IMR-90 (cell line): ENCODE measurements around the gene AFF2. TPM values are rescaled to one million over a fixed set of nuclear protein-coding genes. Genes with fewer than 3 reads are reported as not detected.

ENCODE experiments used
- ATAC-seq: fragments of 200-7000 bp; cut with Tn5 transposase; 2 replicates; pipeline ENCODE4 v1.9.1; 2020; ENCODE audit warnings: low read depth, mild to moderate bottlenecking, moderate library complexity
- BruUV-seq: library from RNA; stranded (reverse); fragments of 400-500 nt; replicated peaks from 2 replicates; lab custom pipeline; 2021; lab: Mats Ljungman, UMichigan
- CTCF ChIA-PET: fragments of 300-600 bp; formaldehyde crosslinking; extraction: SDS; loops from one replicate; lab custom pipeline; 2021; ENCODE audit warnings: antibody characterized with exemption; lab: Yijun Ruan, JAX
- POLR2A ChIA-PET: fragments of 300-600 bp; sonication (Branson Sonifier 250); formaldehyde crosslinking; loops from one replicate; lab custom pipeline; 2022; ENCODE audit warnings: antibody characterized with exemption; ENCODE audit not compliant: unreplicated experiment; lab: Charles Lee
- DNase-seq: peaks from one replicate; pipeline ENCODE4 v3.0.0; 2013
- H2AFZ ChIP-seq: replicated peaks from 2 replicates; pipeline ENCODE3; 2013; ENCODE audit warnings: low read length, mild to moderate bottlenecking; ENCODE audit not compliant: poor library complexity
- H2AK5ac ChIP-seq: 2 replicates; pipeline ENCODE4 v1.6.1; 2013; ENCODE audit warnings: low read depth, low read length, inconsistent platforms
- H2AK9ac ChIP-seq: replicated peaks from 2 replicates; pipeline ENCODE3; 2013; ENCODE audit warnings: mild to moderate bottlenecking, low read depth, low read length, moderate library complexity; ENCODE audit not compliant: poor library complexity
- H2BK120ac ChIP-seq: 2 replicates; pipeline ENCODE4 v1.6.1; 2013; ENCODE audit warnings: low read depth, low read length, inconsistent platforms
- H2BK15ac ChIP-seq: 3 replicates; pipeline ENCODE4 v1.6.1; 2013; ENCODE audit warnings: low read depth, low read length, inconsistent platforms
- H2BK20ac ChIP-seq: 2 replicates; pipeline ENCODE4 v1.6.1; 2013; ENCODE audit warnings: low read depth, mild to moderate bottlenecking, inconsistent platforms, low read length, moderate library complexity
- H2BK5ac ChIP-seq: 2 replicates; pipeline ENCODE4 v1.6.1; 2013; ENCODE audit warnings: mild to moderate bottlenecking, low read depth, low read length, inconsistent platforms; ENCODE audit not compliant: poor library complexity, severe bottlenecking
- H3K14ac ChIP-seq: replicated peaks from 2 replicates; pipeline ENCODE4 v1.6.1; 2013; ENCODE audit warnings: low read depth, low read length, inconsistent platforms
- H3K18ac ChIP-seq: 2 replicates; pipeline ENCODE4 v1.6.1; 2013; ENCODE audit warnings: low read depth, low read length, control low read depth
- H3K23ac ChIP-seq: 2 replicates; pipeline ENCODE4 v1.6.1; 2013; ENCODE audit warnings: low read depth, low read length, inconsistent platforms
- H3K27ac ChIP-seq: 2 replicates; pipeline ENCODE4 v1.5.1; 2013; ENCODE audit warnings: mild to moderate bottlenecking, control low read depth, low read length; ENCODE audit not compliant: insufficient read depth
- H3K27me3 ChIP-seq: 2 replicates; pipeline ENCODE4 v1.6.1; 2013; ENCODE audit warnings: low read length; ENCODE audit not compliant: control insufficient read depth, insufficient read depth
- H3K36me3 ChIP-seq: 2 replicates; pipeline ENCODE4 v1.6.1; 2013; ENCODE audit warnings: low read length, mixed read lengths; ENCODE audit not compliant: control insufficient read depth, insufficient read depth
- H3K4ac ChIP-seq: 2 replicates; pipeline ENCODE4 v1.6.1; 2013; ENCODE audit warnings: low read depth, low read length, inconsistent platforms
- H3K4me1 ChIP-seq: 2 replicates; pipeline ENCODE4 v1.6.1; 2013; ENCODE audit warnings: low read length, mixed read lengths; ENCODE audit not compliant: control insufficient read depth, insufficient read depth
- H3K4me2 ChIP-seq: 2 replicates; pipeline ENCODE4 v1.6.1; 2013; ENCODE audit warnings: low read depth, mild to moderate bottlenecking, control low read depth, low read length, moderate library complexity
- H3K4me3 ChIP-seq: 2 replicates; pipeline ENCODE4 v1.5.1; 2013; ENCODE audit warnings: low read depth, mild to moderate bottlenecking, control low read depth, low read length, moderate library complexity; ENCODE audit not compliant: insufficient read depth
- H3K56ac ChIP-seq: 2 replicates; pipeline ENCODE4 v1.6.1; 2013; ENCODE audit warnings: low read length, inconsistent platforms; ENCODE audit not compliant: insufficient read depth; ENCODE audit errors: extremely low read depth
- H3K79me1 ChIP-seq, 2 experiments: 2 replicates each; pipeline ENCODE4 v1.6.1; 2013; ENCODE audit warnings: low read length in 2 of 2, inconsistent platforms in 1 of 2, low read depth in 1 of 2
- H3K9ac ChIP-seq: 2 replicates; pipeline ENCODE4 v1.6.1; 2013; ENCODE audit warnings: low read depth, low read length, control low read depth
- H3K9me1 ChIP-seq: 2 replicates; pipeline ENCODE4 v1.6.1; 2013; ENCODE audit warnings: low read length, inconsistent platforms; ENCODE audit not compliant: insufficient read depth
- H3K9me3 ChIP-seq: 2 replicates; pipeline ENCODE4 v1.6.1; 2013; ENCODE audit warnings: low read length; ENCODE audit not compliant: control insufficient read depth, insufficient read depth
- H4K20me1 ChIP-seq: 2 replicates; pipeline ENCODE4 v1.6.1; 2013; ENCODE audit warnings: low read length, inconsistent platforms; ENCODE audit not compliant: insufficient read depth
- H4K5ac ChIP-seq: 2 replicates; pipeline ENCODE4 v1.6.1; 2013; ENCODE audit warnings: mild to moderate bottlenecking, low read depth, low read length, control low read depth
- H4K8ac ChIP-seq, 2 experiments: 2 replicates each; pipeline ENCODE4 v1.6.1; 2013; ENCODE audit warnings: low read depth in 2 of 2, low read length in 2 of 2, control low read depth in 1 of 2, inconsistent platforms in 1 of 2
- H4K91ac ChIP-seq: 2 replicates; pipeline ENCODE4 v1.6.1; 2013; ENCODE audit warnings: low read depth, low read length, inconsistent platforms; ENCODE audit not compliant: insufficient read depth
- BHLHE40 ChIP-seq: fragments of 150-350 bp; IDR thresholded peaks from 2 replicates; pipeline ENCODE4 v1.6.1; 2016; ENCODE audit warnings: mild to moderate bottlenecking, low read depth, low read length
- CEBPB ChIP-seq: IDR thresholded peaks from 2 replicates; pipeline ENCODE4 v1.6.1; 2012; ENCODE audit warnings: low read depth, low read length, improper control_type of control experiment
- MAFK ChIP-seq: IDR thresholded peaks from 2 replicates; pipeline ENCODE4 v1.6.1; 2012; ENCODE audit warnings: low read depth, low read length, improper control_type of control experiment
- NFE2L2 ChIP-seq: fragments of 150-350 bp; IDR thresholded peaks from 2 replicates; pipeline ENCODE4 v1.6.1; 2016; ENCODE audit warnings: low read depth, mild to moderate bottlenecking, low read length
- RCOR1 ChIP-seq: IDR thresholded peaks from 2 replicates; pipeline ENCODE4 v1.6.1; 2012; ENCODE audit warnings: mild to moderate bottlenecking, low read length, improper control_type of control experiment; ENCODE audit not compliant: insufficient replicate concordance
- WGBS, 2 experiments: methylation state at CpG; one replicate each; pipeline versions ENCODE4 v1.1.5 to v1.1.7; 2013; ENCODE audit warnings: missing lambda C conversion rate in 2 of 2; ENCODE audit not compliant: insufficient read length in 1 of 2; ENCODE audit errors: extremely low coverage in 2 of 2; 5-methylcytosine and 5-hydroxymethylcytosine counted together
- dilution Hi-C: fragments of 300-500 bp; cut with HindIII; formaldehyde crosslinking; loops from one replicate; pipeline ENCODE4 v1.14.3; 2018; ENCODE audit warnings: low sequenced_read_pairs; ENCODE audit not compliant: unreplicated experiment
- in situ Hi-C: fragments of 300-500 bp; cut with MboI; formaldehyde crosslinking; loops from 3 replicates; pipeline ENCODE4 v1.14.3; 2019; ENCODE audit warnings: low sequenced_read_pairs, inconsistent platforms, mixed read lengths
- intact Hi-C: fragments of 100-400 bp; cut with micrococcal nuclease; formaldehyde crosslinking; loops from 2 replicates; pipeline ENCODE4 v1.10.0; 2022
- polyA plus RNA-seq, 3 experiments: library from polyadenylated mRNA; depleted of rRNA; stranded (reverse); fragments of >200 nt; gene quantifications; 2 replicates each; pipeline ENCODE4 v1.2.3, GENCODE V29; 2012; ENCODE audit warnings: low replicate concordance in 1 of 3
- total RNA-seq: library from RNA; depleted of rRNA; stranded (reverse); fragments of >200 nt; gene quantifications from 2 replicates; pipeline ENCODE4 v1.2.3, GENCODE V29; 2012

AFF2 gene
- total and polyA plus RNA-seq, 2 of the 4 experiments (the other 2 are of a cell fraction) = 0.15 to 0.72 TPM

- dilution Hi-C loops = no loop called here
Measured at GRCh38 chrX:148540114-148540513, 39.7 kb downstream of the AFF2 start.

More at GRCh38 chrX:148540114-148540513, 39.7 kb downstream of the AFF2 start:
- no peak overlapping the region for H2AK5ac ChIP-seq
- H2AK9ac ChIP-seq = no peak overlapping the region
- no CpG with 5 or more reads among the region's 1 CpG for WGBS, 2 experiments
- TF ChIP-seq BHLHE40 = no peak
- no peak for TF ChIP-seq MAFK
- no peak for TF ChIP-seq CEBPB
- no peak for TF ChIP-seq RCOR1
- TF ChIP-seq NFE2L2 = no peak
- no peak overlapping the region for H2BK20ac ChIP-seq
- H3K36me3 ChIP-seq = no peaks in the 10 kb centered on the region
- H3K56ac ChIP-seq = no peak overlapping the region
- H3K9ac ChIP-seq = no peak overlapping the region
- H2BK15ac ChIP-seq = no peak overlapping the region
- no peak for ATAC-seq
- no peak overlapping the region for H4K5ac ChIP-seq
- no peaks in the 10 kb centered on the region for H3K4me1 ChIP-seq
- CTCF ChIA-PET = no interaction called here
- H4K8ac ChIP-seq = no peak overlapping the region
- H3K4ac ChIP-seq = no peak overlapping the region
- POLR2A ChIA-PET = no interaction called here
- no peak overlapping the region for H3K4me3 ChIP-seq
- no peaks in the 10 kb centered on the region for H3K9me1 ChIP-seq
- no peak overlapping the region for H2BK120ac ChIP-seq
- no peaks in the 10 kb centered on the region for H4K20me1 ChIP-seq
- no peaks in the 10 kb centered on the region for H3K27me3 ChIP-seq
- no peak overlapping the region for H2BK5ac ChIP-seq
- intact Hi-C loops = no loop called here
- in situ Hi-C loops = no loop called here
- H3K18ac ChIP-seq = no peak overlapping the region
- H3K79me1 ChIP-seq = no peaks in the 10 kb centered on the region
- H4K91ac ChIP-seq = no peak overlapping the region
- H3K14ac ChIP-seq = no peak overlapping the region
- peaks cover 2% of the 10 kb centered on the region; the same call in 1 of the 2 replicates for H3K9me3 ChIP-seq
- no peak overlapping the region for H3K4me2 ChIP-seq
- no peak overlapping the region for H3K23ac ChIP-seq
- no peak overlapping the region for H2AFZ ChIP-seq
- BruUV-seq = no TSS peak
- no peak overlapping the region for H3K27ac ChIP-seq
- DNase-seq = no peak
